MM.1S (cell line): Measurements from ENCODE around the gene KIFAP3.

Source experiments
- DNase-seq: peaks from one replicate; pipeline ENCODE4 v3.0.0-alpha.2; 2015
- H2AFZ ChIP-seq: fragments of 300-600 bp; sonication (generic); 2 replicates; pipeline ENCODE4 v1.6.0; 2016; ENCODE audit warnings: antibody characterized with exemption, low read length
- H3F3A ChIP-seq: fragments of 300-600 bp; sonication (generic); 2 replicates; pipeline ENCODE4 v1.6.1; 2016; ENCODE audit warnings: mild to moderate bottlenecking, antibody characterized with exemption, low read length, moderate library complexity, mixed read lengths; ENCODE audit not compliant: insufficient read depth
- H3K27ac ChIP-seq: fragments of 300-600 bp; sonication (generic); 2 replicates; pipeline ENCODE4 v1.5.1; 2016; ENCODE audit warnings: mild to moderate bottlenecking, low read length
- H3K27me3 ChIP-seq: fragments of 300-600 bp; sonication (generic); replicated peaks from 2 replicates; pipeline ENCODE4 v1.6.0; 2016; ENCODE audit warnings: low read length; ENCODE audit not compliant: insufficient read depth
- H3K36me3 ChIP-seq: fragments of 300-600 bp; sonication (generic); replicated peaks from 2 replicates; pipeline ENCODE4 v1.6.1; 2016; ENCODE audit warnings: mild to moderate bottlenecking, low read length, mixed read lengths; ENCODE audit not compliant: insufficient read depth
- H3K4me1 ChIP-seq: fragments of 300-600 bp; sonication (generic); 2 replicates; pipeline ENCODE4 v1.6.1; 2016; ENCODE audit warnings: low read length, mixed read lengths
- H3K4me2 ChIP-seq: fragments of 300-600 bp; sonication (generic); 2 replicates; pipeline ENCODE4 v1.6.0; 2016; ENCODE audit warnings: low read depth, low read length
- H3K4me3 ChIP-seq: fragments of 300-600 bp; sonication (generic); 2 replicates; pipeline ENCODE4 v1.5.1; 2016; ENCODE audit warnings: low read length, mixed read lengths
- H3K79me2 ChIP-seq: fragments of 300-600 bp; sonication (generic); 2 replicates; pipeline ENCODE4 v1.6.1; 2016; ENCODE audit warnings: mixed run types, low read length, mixed read lengths
- H3K9ac ChIP-seq: fragments of 300-600 bp; sonication (generic); 2 replicates; pipeline ENCODE4 v1.6.1; 2016; ENCODE audit warnings: low read length, mixed read lengths
- H3K9me2 ChIP-seq: fragments of 300-600 bp; sonication (generic); replicated peaks from 2 replicates; pipeline ENCODE4 v1.6.1; 2016; ENCODE audit warnings: mild to moderate bottlenecking, low read length, mixed read lengths; ENCODE audit not compliant: insufficient read depth
- H3K9me3 ChIP-seq: fragments of 300-600 bp; sonication (generic); replicated peaks from 2 replicates; pipeline ENCODE4 v1.6.1; 2016; ENCODE audit warnings: mild to moderate bottlenecking, low read length, mixed read lengths; ENCODE audit not compliant: insufficient read depth
- H4K20me1 ChIP-seq: fragments of 300-600 bp; sonication (generic); 2 replicates; pipeline ENCODE4 v1.6.1; 2016; ENCODE audit warnings: mild to moderate bottlenecking, low read length, moderate library complexity, mixed read lengths; ENCODE audit not compliant: insufficient read depth
- CTCF ChIP-seq: fragments of 300-600 bp; sonication (generic); IDR thresholded peaks from 2 replicates; pipeline ENCODE4 v1.5.1; 2016; ENCODE audit warnings: antibody characterized with exemption, low read length, mixed read lengths
- EZH2 ChIP-seq: fragments of 300-600 bp; sonication (generic); optimal IDR thresholded peaks from 2 replicates; pipeline ENCODE3; 2017; ENCODE audit warnings: low read depth, mild to moderate bottlenecking, antibody characterized with exemption, low read length, mixed read lengths
- EZH2phosphoT487 ChIP-seq: fragments of 300-600 bp; sonication (generic); IDR thresholded peaks from 2 replicates; pipeline ENCODE4 v1.6.1; 2018; ENCODE audit warnings: antibody characterized with exemption, low read length

The KIFAP3 gene

GRCh38 chr1:169906938-169907337, 167.6 kb downstream of the KIFAP3 start:
- Histone ChIP-seq H3K4me3 (no peak overlapping the region), H4K20me1 (no peaks in the 10 kb centered on the region), H3K9me3 (no peaks in the 10 kb centered on the region), H3K27me3 (no peaks in the 10 kb centered on the region), H3K9ac (no peak overlapping the region), H3K4me1 (peaks cover 61% of the 10 kb centered on the region), H3K36me3 (no peaks in the 10 kb centered on the region), H3K79me2 (no peaks in the 10 kb centered on the region), H3K27ac (no peak overlapping the region), H3K9me2 (no peaks in the 10 kb centered on the region), H3K4me2 (no peak overlapping the region), H2AFZ (no peak overlapping the region), H3F3A (peaks cover 23% of the 10 kb centered on the region)
- no peak for TF ChIP-seq EZH2
- no peak for TF ChIP-seq EZH2phosphoT487
- no peak for TF ChIP-seq CTCF
- no peak for DNase-seq

GRCh38 chr1:169904834-169905233, 169.7 kb downstream of the KIFAP3 start:
- peak overlapping the region; percentile 26; the same call in 1 of the 2 replicates for H3K4me2 ChIP-seq
- H3K4me1 ChIP-seq = peaks cover 47% of the 10 kb centered on the region
- H3K9me3 ChIP-seq = no peaks in the 10 kb centered on the region
- H3K4me3 ChIP-seq = no peak overlapping the region
- peak overlapping the region; percentile 14; the same call in 1 of the 2 replicates for H2AFZ ChIP-seq
- no peaks in the 10 kb centered on the region for H3K9me2 ChIP-seq
- H3K9ac ChIP-seq = no peak overlapping the region
- H3F3A ChIP-seq = peaks cover 23% of the 10 kb centered on the region
- TF ChIP-seq EZH2 = no peak
- no peaks in the 10 kb centered on the region for H3K36me3 ChIP-seq
- H3K79me2 ChIP-seq = no peaks in the 10 kb centered on the region
- H3K27ac ChIP-seq = peak overlapping the region; percentile 33; the same call in 1 of the 2 replicates
- H3K27me3 ChIP-seq = no peaks in the 10 kb centered on the region
- DNase-seq = peak; percentile 56
- no peaks in the 10 kb centered on the region for H4K20me1 ChIP-seq

GRCh38 chr1:169902751-169903150, 171.7 kb downstream of the KIFAP3 start:
- DNase-seq = no peak
- no peaks in the 10 kb centered on the region for H3K36me3 ChIP-seq
- H3K79me2 ChIP-seq = no peaks in the 10 kb centered on the region
- no peaks in the 10 kb centered on the region for H3K9me3 ChIP-seq
- H2AFZ ChIP-seq = no peak overlapping the region
- no peaks in the 10 kb centered on the region for H3K27me3 ChIP-seq
- H3K4me2 ChIP-seq = no peak overlapping the region
- H3K4me3 ChIP-seq = no peak overlapping the region
- H4K20me1 ChIP-seq = no peaks in the 10 kb centered on the region
- peaks cover 4% of the 10 kb centered on the region; the same call in 1 of the 2 replicates for H3F3A ChIP-seq
- TF ChIP-seq EZH2phosphoT487 = no peak
- TF ChIP-seq CTCF = no peak
- TF ChIP-seq EZH2 = no peak
- peaks cover 28% of the 10 kb centered on the region for H3K4me1 ChIP-seq
- H3K9ac ChIP-seq = no peak overlapping the region
- H3K9me2 ChIP-seq = no peaks in the 10 kb centered on the region
- no peak overlapping the region for H3K27ac ChIP-seq

DNA sequence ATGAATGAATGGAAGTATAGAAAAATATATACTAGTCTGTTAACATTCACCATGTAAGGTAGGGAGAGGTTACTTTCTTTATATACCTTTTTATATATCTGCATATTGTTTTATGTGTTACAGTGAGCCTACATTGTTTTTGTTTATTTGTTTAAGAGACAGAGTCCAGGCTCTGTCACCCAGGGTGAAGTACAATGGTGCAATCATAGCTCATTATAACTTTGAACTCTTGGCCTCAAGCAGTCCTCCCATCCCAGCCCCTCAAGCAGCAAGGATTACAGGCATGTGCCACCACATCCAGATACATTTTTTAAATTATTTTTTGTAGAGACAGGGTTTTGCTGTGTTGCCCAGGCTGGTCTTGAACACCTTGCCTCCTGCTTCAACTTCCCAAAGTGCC, 173.4 kb downstream of the KIFAP3 start:
- DNase-seq = no peak
- Histone ChIP-seq H3K79me2 (no peaks in the 10 kb centered on the region), H3K27me3 (no peaks in the 10 kb centered on the region), H3K9ac (no peak overlapping the region), H3K4me1 (peaks cover 20% of the 10 kb centered on the region), H3K4me2 (no peak overlapping the region), H3K36me3 (no peaks in the 10 kb centered on the region), H3K27ac (no peak overlapping the region), H2AFZ (no peak overlapping the region), H3F3A (peaks cover 4% of the 10 kb centered on the region; the same call in 1 of the 2 replicates), H4K20me1 (no peaks in the 10 kb centered on the region), H3K9me3 (no peaks in the 10 kb centered on the region), H3K4me3 (no peak overlapping the region), H3K9me2 (no peaks in the 10 kb centered on the region)
- TF ChIP-seq EZH2phosphoT487 (no peak), CTCF (no peak), EZH2 (no peak)
